ENCODE results near the gene TMEM213. TPM values are rescaled to one million over a fixed set of nuclear protein-coding genes. Genes with fewer than 3 reads are reported as not detected.

Gene TMEM213
- total RNA-seq, 1 experiment from 2014 or later: not detected

DNA sequence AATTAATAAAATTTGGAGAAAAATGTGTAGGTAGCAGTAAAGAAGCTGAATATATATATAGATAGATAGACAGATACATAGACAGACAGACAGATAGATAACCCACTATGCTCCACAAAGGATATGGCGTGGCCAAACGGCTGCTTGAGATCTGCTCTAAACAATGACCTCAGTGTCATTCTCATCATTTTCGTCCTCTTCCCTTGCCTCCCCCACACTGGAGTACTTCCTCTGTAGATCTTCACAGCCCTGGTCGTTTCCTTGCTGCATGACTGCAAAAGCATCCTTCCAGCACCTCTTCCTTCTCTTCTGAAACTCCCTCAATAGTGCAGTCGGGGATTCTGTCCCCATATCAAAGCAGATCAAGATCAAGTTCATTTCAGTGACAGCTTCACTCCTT, 35.8 kb downstream of the TMEM213 start:
- Histone ChIP-seq H3K27ac (ENCODE audit: low read length) (no peak overlapping the region), H3K36me3 (ENCODE audit: control insufficient read depth, insufficient read depth, low read length) (no peaks in the 10 kb centered on the region), H3K4me1 (ENCODE audit: control insufficient read depth, insufficient read depth, low read length) (no peaks in the 10 kb centered on the region), H3K9me3 (ENCODE audit: control insufficient read depth, insufficient read depth, low read depth, low read length) (no peaks in the 10 kb centered on the region), H3K4me3 (ENCODE audit: low read depth in 2 of 2, low read length in 2 of 2) (no peak overlapping the region), H3K27me3 (ENCODE audit: control insufficient read depth, insufficient read depth, low read length) (no peaks in the 10 kb centered on the region)
- BruUV-seq (replicated peaks): no TSS peak
- intact Hi-C loops (cut with micrococcal nuclease; ENCODE audit: unreplicated experiment) (no loop called here), in situ Hi-C loops (cut with HindIII; ENCODE audit: low pct_unique_long_range_greater_than_20kb, low sequenced_read_pairs) (no loop called here)
- ChIA-PET POLR2A (interaction anchor here (0.7 kb wide), 1 partner anchor 10 kb away, joined by 3 read pairs; no protein-coding TSS in a partner anchor), CTCF (no interaction called here)
- DNase-seq (ENCODE audit: low read depth, low spot score): no peak
- no peak for TF ChIP-seq REST (IDR thresholded peaks at IDR 0.05; ENCODE audit: insufficient read depth in 1 of 2, low read depth in 2 of 2, low read length in 1 of 2)
- TF ChIP-seq, protein P1, sequence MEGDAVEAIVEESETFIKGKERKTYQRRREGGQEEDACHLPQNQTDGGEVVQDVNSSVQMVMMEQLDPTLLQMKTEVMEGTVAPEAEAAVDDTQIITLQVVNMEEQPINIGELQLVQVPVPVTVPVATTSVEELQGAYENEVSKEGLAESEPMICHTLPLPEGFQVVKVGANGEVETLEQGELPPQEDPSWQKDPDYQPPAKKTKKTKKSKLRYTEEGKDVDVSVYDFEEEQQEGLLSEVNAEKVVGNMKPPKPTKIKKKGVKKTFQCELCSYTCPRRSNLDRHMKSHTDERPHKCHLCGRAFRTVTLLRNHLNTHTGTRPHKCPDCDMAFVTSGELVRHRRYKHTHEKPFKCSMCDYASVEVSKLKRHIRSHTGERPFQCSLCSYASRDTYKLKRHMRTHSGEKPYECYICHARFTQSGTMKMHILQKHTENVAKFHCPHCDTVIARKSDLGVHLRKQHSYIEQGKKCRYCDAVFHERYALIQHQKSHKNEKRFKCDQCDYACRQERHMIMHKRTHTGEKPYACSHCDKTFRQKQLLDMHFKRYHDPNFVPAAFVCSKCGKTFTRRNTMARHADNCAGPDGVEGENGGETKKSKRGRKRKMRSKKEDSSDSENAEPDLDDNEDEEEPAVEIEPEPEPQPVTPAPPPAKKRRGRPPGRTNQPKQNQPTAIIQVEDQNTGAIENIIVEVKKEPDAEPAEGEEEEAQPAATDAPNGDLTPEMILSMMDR (IDR thresholded peaks at IDR 0.05): no peak
- no peak for TF ChIP-seq SIN3A (IDR thresholded peaks at IDR 0.05; ENCODE audit: borderline replicate concordance, insufficient read depth, low read depth, low read length)
- no peak for TF ChIP-seq TCF7L2 (IDR thresholded peaks at IDR 0.05; ENCODE audit: low read depth, low read length)
- no peak for TF ChIP-seq POLR2AphosphoS5 (IDR thresholded peaks at IDR 0.05; ENCODE audit: low read depth, low read length)
- ATAC-seq: no peak

- no peaks in the 10 kb centered on the region for H3K27me3 ChIP-seq (ENCODE audit: control insufficient read depth, insufficient read depth, low read length)
- ATAC-seq: no peak
- no peaks in the 10 kb centered on the region for H3K36me3 ChIP-seq (ENCODE audit: control insufficient read depth, insufficient read depth, low read length)
- in situ Hi-C loops (cut with HindIII; ENCODE audit: low pct_unique_long_range_greater_than_20kb, low sequenced_read_pairs) (no loop called here), intact Hi-C loops (cut with micrococcal nuclease; ENCODE audit: unreplicated experiment) (no loop called here)
- TF ChIP-seq SIN3A (IDR thresholded peaks at IDR 0.05; ENCODE audit: borderline replicate concordance, insufficient read depth, low read depth, low read length) (no peak), POLR2AphosphoS5 (IDR thresholded peaks at IDR 0.05; ENCODE audit: low read depth, low read length) (no peak), TCF7L2 (IDR thresholded peaks at IDR 0.05; ENCODE audit: low read depth, low read length) (no peak), REST (IDR thresholded peaks at IDR 0.05; ENCODE audit: insufficient read depth in 1 of 2, low read depth in 2 of 2, low read length in 1 of 2) (no peak)
- TF ChIP-seq, protein P1 (IDR thresholded peaks at IDR 0.05): no peak
- H3K4me1 ChIP-seq (ENCODE audit: control insufficient read depth, insufficient read depth, low read length): no peaks in the 10 kb centered on the region
- H3K4me3 ChIP-seq (ENCODE audit: low read depth in 2 of 2, low read length in 2 of 2): no peak overlapping the region
- POLR2A ChIA-PET: no interaction called here
- no TSS peak for BruUV-seq (replicated peaks)
- DNase-seq (ENCODE audit: low read depth, low spot score): no peak
- CTCF ChIA-PET: interaction anchor here (0.7 kb wide), 1 partner anchor 241 kb away, joined by 4 read pairs; no protein-coding TSS in a partner anchor
- no peaks in the 10 kb centered on the region for H3K9me3 ChIP-seq (ENCODE audit: control insufficient read depth, insufficient read depth, low read depth, low read length)
- H3K27ac ChIP-seq (ENCODE audit: low read length): no peak overlapping the region
Observed at GRCh38 chr7:138834583-138834982, 36.8 kb downstream of the TMEM213 start.
